Loucy (cell line): ENCODE data around the gene CYP2C9.

ENCODE experiments used
- H2AFZ ChIP-seq: fragments of 200-600 bp; sonication (generic); 2 replicates; pipeline ENCODE4 v1.6.0; 2016; ENCODE audit warnings: antibody characterized with exemption, mild to moderate bottlenecking, low read length, moderate library complexity
- H3F3A ChIP-seq: fragments of 200-600 bp; 2 replicates; pipeline ENCODE4 v1.6.0; 2016; ENCODE audit warnings: antibody characterized with exemption, low read depth, mild to moderate bottlenecking
- H3K27me3 ChIP-seq: fragments of 200-600 bp; sonication (generic); 2 replicates; pipeline ENCODE4 v1.6.1; 2014; ENCODE audit warnings: low read length, mild to moderate bottlenecking; ENCODE audit not compliant: insufficient read depth, poor library complexity, severe bottlenecking
- H3K36me3 ChIP-seq: fragments of 200-600 bp; sonication (generic); 2 replicates; pipeline ENCODE4 v1.6.1; 2016; ENCODE audit warnings: low read length; ENCODE audit not compliant: insufficient read depth
- H3K4me1 ChIP-seq: fragments of 200-600 bp; sonication (generic); 2 replicates; pipeline ENCODE4 v1.5.1; 2014; ENCODE audit warnings: low read length, mild to moderate bottlenecking; ENCODE audit not compliant: insufficient read depth, poor library complexity, severe bottlenecking
- H3K4me2 ChIP-seq: fragments of 200-600 bp; sonication (generic); 2 replicates; pipeline ENCODE4 v1.6.0; 2014; ENCODE audit warnings: antibody characterized with exemption, low read length, low read depth, mild to moderate bottlenecking; ENCODE audit not compliant: poor library complexity, severe bottlenecking
- H3K4me3 ChIP-seq: fragments of 200-600 bp; sonication (generic); 2 replicates; pipeline ENCODE4 v1.5.1; 2014; ENCODE audit warnings: low read length, mild to moderate bottlenecking, mixed read lengths; ENCODE audit not compliant: poor library complexity, severe bottlenecking
- H3K79me2 ChIP-seq: fragments of 200-600 bp; sonication (generic); 2 replicates; pipeline ENCODE4 v1.6.1; 2014; ENCODE audit warnings: low read length; ENCODE audit not compliant: insufficient read depth
- H3K9ac ChIP-seq: fragments of 200-600 bp; sonication (generic); 2 replicates; pipeline ENCODE4 v1.6.0; 2014; ENCODE audit warnings: mild to moderate bottlenecking, low read depth, low read length, moderate library complexity; ENCODE audit not compliant: poor library complexity, severe bottlenecking
- H3K9me2 ChIP-seq: fragments of 200-600 bp; sonication (generic); replicated peaks from 2 replicates; pipeline ENCODE4 v1.6.1; 2016; ENCODE audit warnings: low read depth, low read length, mixed read lengths
- H3K9me3 ChIP-seq: fragments of 200-600 bp; sonication (generic); 2 replicates; pipeline ENCODE4 v1.6.1; 2014; ENCODE audit warnings: mild to moderate bottlenecking, antibody characterized with exemption, low read length, low read depth; ENCODE audit not compliant: insufficient read depth
- H4K20me1 ChIP-seq: fragments of 200-600 bp; sonication (generic); 2 replicates; pipeline ENCODE4 v1.6.0; 2014; ENCODE audit warnings: antibody characterized with exemption, low read length, mild to moderate bottlenecking; ENCODE audit not compliant: insufficient read depth, poor library complexity, severe bottlenecking
- CTCF ChIP-seq: fragments of 200-600 bp; sonication (generic); conservative IDR thresholded peaks from 2 replicates; pipeline ENCODE4 v1.5.1; 2014; ENCODE audit warnings: mild to moderate bottlenecking, antibody characterized with exemption, low read length
- EZH2phosphoT487 ChIP-seq: fragments of 200-600 bp; IDR thresholded peaks from 2 replicates; pipeline ENCODE4 v1.6.1; 2018; ENCODE audit warnings: antibody characterized with exemption, mild to moderate bottlenecking, moderate library complexity, borderline replicate concordance

Gene CYP2C9

GRCh38 chr10:95031656-95032055, 93.2 kb downstream of the CYP2C9 start:
- no peak overlapping the region for H3K4me2 ChIP-seq
- no peak overlapping the region for H3K9ac ChIP-seq
- H3K79me2 ChIP-seq: no peaks in the 10 kb centered on the region
- no peaks in the 10 kb centered on the region for H3K36me3 ChIP-seq
- H3K27me3 ChIP-seq: no peaks in the 10 kb centered on the region
- no peaks in the 10 kb centered on the region for H3K9me2 ChIP-seq
- no peaks in the 10 kb centered on the region for H3F3A ChIP-seq
- no peak overlapping the region for H3K4me3 ChIP-seq
- H4K20me1 ChIP-seq: no peaks in the 10 kb centered on the region
- H3K4me1 ChIP-seq: no peaks in the 10 kb centered on the region
- no peak overlapping the region for H2AFZ ChIP-seq
- H3K9me3 ChIP-seq: no peaks in the 10 kb centered on the region
- TF ChIP-seq EZH2phosphoT487: no peak
- no peak for TF ChIP-seq CTCF

GRCh38 chr10:95034401-95034800, 95.9 kb downstream of the CYP2C9 start:
- H3K4me1 ChIP-seq: no peaks in the 10 kb centered on the region
- H3K9ac ChIP-seq: no peak overlapping the region
- H3K36me3 ChIP-seq: no peaks in the 10 kb centered on the region
- no peaks in the 10 kb centered on the region for H3K27me3 ChIP-seq
- H3K9me3 ChIP-seq: no peaks in the 10 kb centered on the region
- H3K4me3 ChIP-seq: no peak overlapping the region
- H3F3A ChIP-seq: no peaks in the 10 kb centered on the region
- no peak overlapping the region for H3K4me2 ChIP-seq
- H3K79me2 ChIP-seq: no peaks in the 10 kb centered on the region
- no peak overlapping the region for H2AFZ ChIP-seq
- H3K9me2 ChIP-seq: no peaks in the 10 kb centered on the region
- TF ChIP-seq EZH2phosphoT487: no peak
- no peaks in the 10 kb centered on the region for H4K20me1 ChIP-seq

GRCh38 chr10:95035332-95036295, 97.2 kb downstream of the CYP2C9 start:
- no peak overlapping the region for H2AFZ ChIP-seq
- H4K20me1 ChIP-seq: no peaks in the 10 kb centered on the region
- TF ChIP-seq CTCF (no peak), EZH2phosphoT487 (no peak)
- no peaks in the 10 kb centered on the region for H3K36me3 ChIP-seq
- H3K27me3 ChIP-seq: no peaks in the 10 kb centered on the region
- H3K9me3 ChIP-seq: no peaks in the 10 kb centered on the region
- H3K79me2 ChIP-seq: no peaks in the 10 kb centered on the region
- H3K4me2 ChIP-seq: no peak overlapping the region
- no peak overlapping the region for H3K4me3 ChIP-seq
- no peaks in the 10 kb centered on the region for H3K4me1 ChIP-seq
- H3F3A ChIP-seq: no peaks in the 10 kb centered on the region
- no peak overlapping the region for H3K9ac ChIP-seq
- H3K9me2 ChIP-seq: no peaks in the 10 kb centered on the region
